DND-41 (cell line): ENCODE measurements around the gene TSPAN10.

ENCODE experiments used
- EZH2 ChIP-seq: IDR thresholded peaks from 3 replicates; pipeline ENCODE4 v1.6.1; 2012; ENCODE audit warnings: borderline replicate concordance, low read depth, mild to moderate bottlenecking, moderate library complexity, low read length, inconsistent platforms; ENCODE audit not compliant: severe bottlenecking
- TF ChIP-seq, protein P1 (sequence below): IDR thresholded peaks from 2 replicates; pipeline ENCODE4 v1.5.1; 2012; ENCODE audit warnings: borderline replicate concordance, low read length, moderate library complexity, mild to moderate bottlenecking; ENCODE audit not compliant: poor library complexity, severe bottlenecking; ENCODE audit errors: extremely low read depth

- TF ChIP-seq, protein P1, sequence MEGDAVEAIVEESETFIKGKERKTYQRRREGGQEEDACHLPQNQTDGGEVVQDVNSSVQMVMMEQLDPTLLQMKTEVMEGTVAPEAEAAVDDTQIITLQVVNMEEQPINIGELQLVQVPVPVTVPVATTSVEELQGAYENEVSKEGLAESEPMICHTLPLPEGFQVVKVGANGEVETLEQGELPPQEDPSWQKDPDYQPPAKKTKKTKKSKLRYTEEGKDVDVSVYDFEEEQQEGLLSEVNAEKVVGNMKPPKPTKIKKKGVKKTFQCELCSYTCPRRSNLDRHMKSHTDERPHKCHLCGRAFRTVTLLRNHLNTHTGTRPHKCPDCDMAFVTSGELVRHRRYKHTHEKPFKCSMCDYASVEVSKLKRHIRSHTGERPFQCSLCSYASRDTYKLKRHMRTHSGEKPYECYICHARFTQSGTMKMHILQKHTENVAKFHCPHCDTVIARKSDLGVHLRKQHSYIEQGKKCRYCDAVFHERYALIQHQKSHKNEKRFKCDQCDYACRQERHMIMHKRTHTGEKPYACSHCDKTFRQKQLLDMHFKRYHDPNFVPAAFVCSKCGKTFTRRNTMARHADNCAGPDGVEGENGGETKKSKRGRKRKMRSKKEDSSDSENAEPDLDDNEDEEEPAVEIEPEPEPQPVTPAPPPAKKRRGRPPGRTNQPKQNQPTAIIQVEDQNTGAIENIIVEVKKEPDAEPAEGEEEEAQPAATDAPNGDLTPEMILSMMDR = no peak
- no peak for TF ChIP-seq EZH2
These were observed 27.3 kb upstream of the TSPAN10 start for GRCh38 chr17:81609541-81610311.
